C1 segment of cervical spinal cord (tissue), 14 donors: ENCODE data around the gene ZBTB42.

ENCODE experiments used
- DNase-seq, 14 donors: peaks; one replicate each; lab custom pipeline; 2025; lab: John Stamatoyannopoulos, UW

Gene ZBTB42

GRCh38 chr14:104794631-104794992 lies 6.3 kb upstream of the ZBTB42 start:
- DNase-seq: peak in 1 of 14 donors; percentile 54

DNA sequence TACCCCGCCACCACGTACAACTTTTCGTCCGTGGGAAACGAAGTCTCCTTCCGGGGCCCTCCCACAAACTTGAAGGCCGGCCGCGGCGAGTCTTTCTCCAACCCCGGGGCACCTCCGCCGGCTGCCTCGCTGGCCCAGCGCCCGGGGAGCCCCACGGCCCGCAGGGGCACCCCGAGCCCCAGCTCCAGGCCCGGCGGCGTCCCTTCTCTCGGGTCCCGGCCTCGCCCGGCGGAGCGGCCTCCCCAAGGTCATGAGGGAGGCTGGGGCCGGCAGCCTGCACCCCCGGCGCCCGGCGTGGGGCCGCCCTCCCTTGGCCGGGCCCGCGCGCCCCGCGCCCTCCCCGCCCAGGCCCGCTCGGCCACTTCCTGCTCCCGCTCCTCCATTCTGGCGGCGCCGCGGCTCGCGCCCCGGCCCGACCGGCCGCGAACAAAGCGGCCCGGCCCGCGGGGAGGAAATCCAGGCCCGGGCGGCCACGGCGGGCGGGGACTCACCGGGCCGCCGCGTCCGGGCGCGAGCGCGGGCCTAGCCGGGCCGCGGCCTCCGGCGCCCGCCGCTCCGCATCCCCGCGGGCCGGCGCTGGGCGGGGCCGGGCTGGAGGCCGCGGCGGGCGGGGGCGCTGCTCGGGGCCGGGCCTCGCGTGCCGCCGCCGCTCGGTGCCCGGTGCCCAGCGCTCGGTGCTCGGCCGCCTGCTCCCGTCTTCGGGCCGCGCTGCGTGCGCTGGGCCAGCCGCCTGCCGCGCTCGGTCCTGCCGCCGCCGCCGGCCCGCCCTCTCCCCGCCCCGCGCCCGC lies 5.7 kb upstream of the ZBTB42 start, which contains the start of gene AKT1:
TSS of gene AKT1 (minus strand) at position 756 of the 788 bp plus-strand sequence. CDS start 3,105 bp downstream, outside the sequence.
- DNase-seq: peak in 2 of 14 donors; percentile 35 to 50

DNA sequence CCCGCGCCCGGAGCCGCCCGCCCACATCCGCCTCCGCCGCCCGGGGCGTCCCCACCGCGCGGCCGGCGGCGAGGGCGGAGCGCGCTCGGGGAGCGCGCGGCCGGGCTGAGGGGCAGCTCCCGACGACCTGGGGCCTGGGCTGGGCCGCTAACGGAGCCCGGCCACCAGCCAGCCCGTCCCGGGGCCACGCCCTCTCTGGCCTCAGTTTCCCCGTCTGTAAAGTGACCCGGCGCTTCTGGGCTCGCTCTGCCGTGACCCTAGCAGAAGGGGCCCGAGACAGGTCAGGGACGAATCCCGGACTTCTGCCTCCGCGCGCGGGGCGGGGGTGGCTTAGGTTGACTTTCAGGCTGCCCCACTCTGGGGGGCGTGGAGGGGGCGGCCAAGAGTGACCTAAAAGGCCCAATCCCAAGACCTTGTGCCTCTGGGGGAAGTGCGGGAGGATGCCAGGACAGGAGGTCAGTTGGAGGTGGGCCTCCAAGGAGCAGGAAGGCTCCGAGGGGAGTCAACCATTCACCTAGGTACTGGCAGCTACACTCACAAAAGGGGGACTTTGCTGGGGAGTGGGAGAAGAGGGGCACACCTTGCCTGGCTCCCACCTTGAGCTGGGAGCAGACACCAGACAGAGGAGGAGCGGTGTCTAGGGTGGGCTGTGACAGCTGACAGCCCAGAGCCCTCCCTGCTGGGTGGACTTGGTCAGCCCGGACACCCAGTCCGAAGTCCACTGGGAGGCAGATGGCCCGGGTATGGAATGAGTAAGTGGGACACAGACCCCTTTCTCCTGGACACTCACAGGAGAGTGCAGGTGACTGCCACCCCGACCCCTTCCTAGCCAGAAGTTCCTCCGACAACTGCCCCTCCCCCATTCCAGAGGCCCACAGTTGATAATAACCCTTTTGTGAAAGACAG lies 4.9 kb upstream of the ZBTB42 start:
- peak in 4 of 14 donors; percentile 21 to 72 (median 26) for DNase-seq

- no peak for DNase-seq
These were observed 4.2 kb upstream of the ZBTB42 start for GRCh38 chr14:104796687-104797081.

DNA sequence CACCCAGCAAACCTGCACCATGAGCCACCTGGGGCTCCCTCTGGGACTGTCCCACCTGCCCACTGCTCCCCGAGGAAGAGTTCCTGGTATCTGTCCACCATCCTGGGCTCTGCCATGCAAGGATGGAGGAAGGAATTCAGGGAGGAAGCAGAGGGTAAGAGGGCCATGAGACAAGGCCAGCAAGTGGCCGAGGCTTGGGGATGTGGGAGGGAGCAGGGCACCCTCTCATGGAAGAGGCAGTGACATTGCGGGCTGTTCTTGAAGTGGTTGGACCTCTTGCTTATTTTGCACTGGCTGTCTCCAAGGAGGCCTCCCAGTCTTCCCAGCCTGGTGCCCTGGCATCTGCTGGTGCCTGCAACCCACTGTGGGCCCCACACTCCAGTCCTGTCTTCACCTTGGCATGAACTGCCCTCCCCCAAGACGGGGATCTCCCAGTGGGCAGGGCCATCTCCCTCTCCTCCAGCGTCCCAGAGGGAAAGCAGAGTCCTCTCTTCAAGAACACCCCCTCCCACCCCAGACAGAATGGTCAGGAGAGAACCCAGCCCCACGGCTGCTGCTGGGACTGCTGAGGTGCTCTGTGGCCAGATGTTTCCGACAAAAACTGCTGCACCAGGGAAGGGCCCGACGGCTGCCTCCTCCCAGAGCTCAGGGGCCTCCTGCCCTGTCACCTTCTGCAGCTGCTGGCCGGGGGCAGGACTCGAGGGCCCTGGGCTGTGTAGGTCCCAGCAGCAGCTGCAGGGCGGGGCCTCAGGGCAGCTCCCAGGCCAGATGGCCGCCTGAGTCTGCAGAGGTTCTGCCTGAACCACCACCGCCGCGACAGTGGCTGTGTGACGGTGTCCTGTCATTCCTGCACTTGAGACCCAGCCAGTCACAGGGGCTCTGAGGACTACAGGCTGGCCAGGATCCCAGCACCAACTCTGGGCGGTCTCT lies 3.5 kb upstream of the ZBTB42 start:
- DNase-seq: no peak

GRCh38 chr14:104798300-104799243 lies 2.3 kb upstream of the ZBTB42 start:
- DNase-seq: no peak

- DNase-seq: peak in 2 of 14 donors; percentile 36 to 59
These were observed 1.5 kb upstream of the ZBTB42 start for GRCh38 chr14:104799244-104800014.

- DNase-seq: peak in 7 of 14 donors; percentile 21 to 71 (median 31)
These were observed 708 bp upstream of the ZBTB42 start for GRCh38 chr14:104800015-104800770.

DNA sequence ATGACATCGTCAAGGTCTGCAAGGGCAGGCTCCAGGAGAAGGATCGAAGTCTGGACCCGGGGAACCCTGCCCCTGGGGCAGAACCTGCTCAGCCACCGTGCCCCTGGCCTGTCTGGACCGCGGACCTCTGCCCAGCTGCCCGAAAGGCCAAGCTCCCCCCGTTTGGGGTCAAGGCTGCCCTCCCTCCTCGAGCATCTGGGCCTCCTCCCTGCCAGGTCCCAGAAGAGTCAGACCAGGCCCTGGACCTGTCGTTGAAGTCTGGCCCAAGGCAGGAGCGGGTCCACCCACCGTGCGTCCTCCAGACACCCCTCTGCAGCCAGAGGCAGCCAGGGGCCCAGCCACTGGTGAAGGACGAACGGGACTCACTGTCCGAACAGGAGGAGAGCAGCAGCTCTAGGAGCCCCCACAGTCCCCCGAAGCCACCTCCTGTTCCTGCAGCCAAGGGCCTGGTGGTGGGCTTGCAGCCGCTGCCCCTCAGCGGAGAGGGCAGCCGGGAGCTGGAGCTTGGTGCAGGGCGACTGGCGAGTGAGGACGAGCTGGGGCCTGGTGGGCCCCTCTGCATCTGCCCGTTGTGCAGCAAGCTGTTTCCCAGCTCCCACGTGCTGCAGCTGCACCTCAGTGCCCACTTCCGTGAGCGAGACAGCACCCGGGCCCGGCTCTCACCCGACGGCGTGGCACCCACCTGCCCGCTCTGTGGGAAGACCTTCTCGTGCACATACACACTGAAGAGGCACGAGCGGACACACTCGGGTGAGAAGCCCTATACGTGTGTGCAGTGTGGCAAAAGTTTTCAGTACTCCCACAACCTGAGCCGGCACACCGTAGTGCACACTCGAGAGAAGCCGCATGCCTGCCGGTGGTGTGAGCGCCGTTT lies 856 bp downstream of the ZBTB42 start:
- no peak for DNase-seq

- no peak for DNase-seq
These were observed 1.7 kb downstream of the ZBTB42 start for GRCh38 chr14:104802394-104803184.

- no peak for DNase-seq
These were observed 2.5 kb downstream of the ZBTB42 start for GRCh38 chr14:104803280-104803911.

GRCh38 chr14:104803912-104804410 lies 3.1 kb downstream of the ZBTB42 start:
- DNase-seq: no peak

- no peak for DNase-seq
These were observed 3.8 kb downstream of the ZBTB42 start for GRCh38 chr14:104804481-104805325.

DNA sequence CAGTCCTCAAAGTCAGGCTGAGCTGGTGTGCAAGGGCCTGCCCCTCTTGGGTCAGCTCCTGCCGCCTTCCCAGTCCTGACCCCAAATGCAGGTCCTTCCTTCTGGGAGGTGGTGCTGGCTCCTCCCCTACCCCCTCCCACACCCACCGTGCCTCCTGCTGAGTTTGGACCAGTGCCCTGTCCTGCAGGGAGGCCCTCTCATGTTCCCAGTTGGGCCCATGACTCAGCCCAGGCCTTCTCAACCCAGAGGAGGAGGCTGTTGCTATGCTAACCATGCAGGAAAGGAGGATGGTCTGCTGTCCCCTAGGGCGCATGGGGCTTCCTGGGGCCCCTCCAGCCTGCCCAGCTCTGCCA lies 4.4 kb downstream of the ZBTB42 start:
- peak in 1 of 14 donors; percentile 58 for DNase-seq

- DNase-seq: no peak
These were observed 5.2 kb downstream of the ZBTB42 start for GRCh38 chr14:104805941-104806624.
